IMR-90 (cell line): ENCODE measurements around the gene CRAMP1. TPM values are rescaled to one million over a fixed set of nuclear protein-coding genes. Genes with fewer than 3 reads are reported as not detected.

Experiments used
- ATAC-seq: fragments of 200-7000 bp; cut with Tn5 transposase; 2 replicates; pipeline ENCODE4 v1.9.1; 2020; ENCODE audit warnings: low read depth, mild to moderate bottlenecking, moderate library complexity
- BruUV-seq: library from RNA; stranded (reverse); fragments of 400-500 nt; replicated peaks from 2 replicates; lab custom pipeline; 2021; lab: Mats Ljungman, UMichigan
- CTCF ChIA-PET: fragments of 300-600 bp; formaldehyde crosslinking; extraction: SDS; loops from one replicate; lab custom pipeline; 2021; ENCODE audit warnings: antibody characterized with exemption; lab: Yijun Ruan, JAX
- POLR2A ChIA-PET: fragments of 300-600 bp; sonication (Branson Sonifier 250); formaldehyde crosslinking; loops from one replicate; lab custom pipeline; 2022; ENCODE audit warnings: antibody characterized with exemption; ENCODE audit not compliant: unreplicated experiment; lab: Charles Lee
- DNase-seq: peaks from one replicate; pipeline ENCODE4 v3.0.0; 2013
- H2AFZ ChIP-seq: replicated peaks from 2 replicates; pipeline ENCODE3; 2013; ENCODE audit warnings: low read length, mild to moderate bottlenecking; ENCODE audit not compliant: poor library complexity
- H2AK5ac ChIP-seq: 2 replicates; pipeline ENCODE4 v1.6.1; 2013; ENCODE audit warnings: low read depth, low read length, inconsistent platforms
- H2AK9ac ChIP-seq: replicated peaks from 2 replicates; pipeline ENCODE3; 2013; ENCODE audit warnings: mild to moderate bottlenecking, low read depth, low read length, moderate library complexity; ENCODE audit not compliant: poor library complexity
- H2BK120ac ChIP-seq: 2 replicates; pipeline ENCODE4 v1.6.1; 2013; ENCODE audit warnings: low read depth, low read length, inconsistent platforms
- H2BK15ac ChIP-seq: 3 replicates; pipeline ENCODE4 v1.6.1; 2013; ENCODE audit warnings: low read depth, low read length, inconsistent platforms
- H2BK20ac ChIP-seq: 2 replicates; pipeline ENCODE4 v1.6.1; 2013; ENCODE audit warnings: low read depth, mild to moderate bottlenecking, inconsistent platforms, low read length, moderate library complexity
- H2BK5ac ChIP-seq: 2 replicates; pipeline ENCODE4 v1.6.1; 2013; ENCODE audit warnings: mild to moderate bottlenecking, low read depth, low read length, inconsistent platforms; ENCODE audit not compliant: poor library complexity, severe bottlenecking
- H3K14ac ChIP-seq: replicated peaks from 2 replicates; pipeline ENCODE4 v1.6.1; 2013; ENCODE audit warnings: low read depth, low read length, inconsistent platforms
- H3K18ac ChIP-seq: 2 replicates; pipeline ENCODE4 v1.6.1; 2013; ENCODE audit warnings: low read depth, low read length, control low read depth
- H3K23ac ChIP-seq: 2 replicates; pipeline ENCODE4 v1.6.1; 2013; ENCODE audit warnings: low read depth, low read length, inconsistent platforms
- H3K27ac ChIP-seq: 2 replicates; pipeline ENCODE4 v1.5.1; 2013; ENCODE audit warnings: mild to moderate bottlenecking, control low read depth, low read length; ENCODE audit not compliant: insufficient read depth
- H3K27me3 ChIP-seq: 2 replicates; pipeline ENCODE4 v1.6.1; 2013; ENCODE audit warnings: low read length; ENCODE audit not compliant: control insufficient read depth, insufficient read depth
- H3K36me3 ChIP-seq: 2 replicates; pipeline ENCODE4 v1.6.1; 2013; ENCODE audit warnings: low read length, mixed read lengths; ENCODE audit not compliant: control insufficient read depth, insufficient read depth
- H3K4ac ChIP-seq: 2 replicates; pipeline ENCODE4 v1.6.1; 2013; ENCODE audit warnings: low read depth, low read length, inconsistent platforms
- H3K4me1 ChIP-seq: 2 replicates; pipeline ENCODE4 v1.6.1; 2013; ENCODE audit warnings: low read length, mixed read lengths; ENCODE audit not compliant: control insufficient read depth, insufficient read depth
- H3K4me2 ChIP-seq: 2 replicates; pipeline ENCODE4 v1.6.1; 2013; ENCODE audit warnings: low read depth, mild to moderate bottlenecking, control low read depth, low read length, moderate library complexity
- H3K4me3 ChIP-seq: 2 replicates; pipeline ENCODE4 v1.5.1; 2013; ENCODE audit warnings: low read depth, mild to moderate bottlenecking, control low read depth, low read length, moderate library complexity; ENCODE audit not compliant: insufficient read depth
- H3K56ac ChIP-seq: 2 replicates; pipeline ENCODE4 v1.6.1; 2013; ENCODE audit warnings: low read length, inconsistent platforms; ENCODE audit not compliant: insufficient read depth; ENCODE audit errors: extremely low read depth
- H3K79me1 ChIP-seq, 2 experiments: 2 replicates each; pipeline ENCODE4 v1.6.1; 2013; ENCODE audit warnings: low read length in 2 of 2, inconsistent platforms in 1 of 2, low read depth in 1 of 2
- H3K9ac ChIP-seq: 2 replicates; pipeline ENCODE4 v1.6.1; 2013; ENCODE audit warnings: low read depth, low read length, control low read depth
- H3K9me1 ChIP-seq: 2 replicates; pipeline ENCODE4 v1.6.1; 2013; ENCODE audit warnings: low read length, inconsistent platforms; ENCODE audit not compliant: insufficient read depth
- H3K9me3 ChIP-seq: 2 replicates; pipeline ENCODE4 v1.6.1; 2013; ENCODE audit warnings: low read length; ENCODE audit not compliant: control insufficient read depth, insufficient read depth
- H4K20me1 ChIP-seq: 2 replicates; pipeline ENCODE4 v1.6.1; 2013; ENCODE audit warnings: low read length, inconsistent platforms; ENCODE audit not compliant: insufficient read depth
- H4K5ac ChIP-seq: 2 replicates; pipeline ENCODE4 v1.6.1; 2013; ENCODE audit warnings: mild to moderate bottlenecking, low read depth, low read length, control low read depth
- H4K8ac ChIP-seq, 2 experiments: 2 replicates each; pipeline ENCODE4 v1.6.1; 2013; ENCODE audit warnings: low read depth in 2 of 2, low read length in 2 of 2, control low read depth in 1 of 2, inconsistent platforms in 1 of 2
- H4K91ac ChIP-seq: 2 replicates; pipeline ENCODE4 v1.6.1; 2013; ENCODE audit warnings: low read depth, low read length, inconsistent platforms; ENCODE audit not compliant: insufficient read depth
- CEBPB ChIP-seq: IDR thresholded peaks from 2 replicates; pipeline ENCODE4 v1.6.1; 2012; ENCODE audit warnings: low read depth, low read length, improper control_type of control experiment
- FOS ChIP-seq: fragments of 150-350 bp; IDR thresholded peaks from 2 replicates; pipeline ENCODE4 v1.6.1; 2016; ENCODE audit warnings: low read depth, low read length
- MAFK ChIP-seq: IDR thresholded peaks from 2 replicates; pipeline ENCODE4 v1.6.1; 2012; ENCODE audit warnings: low read depth, low read length, improper control_type of control experiment
- MAZ ChIP-seq: IDR thresholded peaks from 2 replicates; pipeline ENCODE4 v1.6.1; 2012; ENCODE audit warnings: low read depth, mild to moderate bottlenecking, low read length, improper control_type of control experiment, moderate library complexity, borderline replicate concordance
- MXI1 ChIP-seq: IDR thresholded peaks from 2 replicates; pipeline ENCODE4 v1.6.1; 2012; ENCODE audit warnings: low read depth, mild to moderate bottlenecking, low read length, moderate library complexity, borderline replicate concordance
- POLR2A ChIP-seq: IDR thresholded peaks from 2 replicates; pipeline ENCODE4 v1.6.1; 2012; ENCODE audit warnings: mild to moderate bottlenecking, low read depth, low read length
- RAD21 ChIP-seq: IDR thresholded peaks from 2 replicates; pipeline ENCODE4 v1.6.1; 2012; ENCODE audit warnings: low read length, improper control_type of control experiment
- RCOR1 ChIP-seq: IDR thresholded peaks from 2 replicates; pipeline ENCODE4 v1.6.1; 2012; ENCODE audit warnings: mild to moderate bottlenecking, low read length, improper control_type of control experiment; ENCODE audit not compliant: insufficient replicate concordance
- SMC3 ChIP-seq: fragments of 150-350 bp; IDR thresholded peaks from 2 replicates; pipeline ENCODE4 v1.6.1; 2016; ENCODE audit warnings: low read depth, mild to moderate bottlenecking, antibody characterized with exemption, low read length, moderate library complexity
- WGBS, 2 experiments: methylation state at CpG; one replicate each; pipeline versions ENCODE4 v1.1.5 to v1.1.7; 2013; ENCODE audit warnings: missing lambda C conversion rate in 2 of 2; ENCODE audit not compliant: insufficient read length in 1 of 2; ENCODE audit errors: extremely low coverage in 2 of 2; 5-methylcytosine and 5-hydroxymethylcytosine counted together
- dilution Hi-C: fragments of 300-500 bp; cut with HindIII; formaldehyde crosslinking; loops from one replicate; pipeline ENCODE4 v1.14.3; 2018; ENCODE audit warnings: low sequenced_read_pairs; ENCODE audit not compliant: unreplicated experiment
- in situ Hi-C: fragments of 300-500 bp; cut with MboI; formaldehyde crosslinking; loops from 3 replicates; pipeline ENCODE4 v1.14.3; 2019; ENCODE audit warnings: low sequenced_read_pairs, inconsistent platforms, mixed read lengths
- intact Hi-C: fragments of 100-400 bp; cut with micrococcal nuclease; formaldehyde crosslinking; loops from 2 replicates; pipeline ENCODE4 v1.10.0; 2022
- polyA plus RNA-seq, 3 experiments: library from polyadenylated mRNA; depleted of rRNA; stranded (reverse); fragments of >200 nt; gene quantifications; 2 replicates each; pipeline ENCODE4 v1.2.3, GENCODE V29; 2012; ENCODE audit warnings: low replicate concordance in 1 of 3
- total RNA-seq: library from RNA; depleted of rRNA; stranded (reverse); fragments of >200 nt; gene quantifications from 2 replicates; pipeline ENCODE4 v1.2.3, GENCODE V29; 2012
- TF ChIP-seq, protein P1 (sequence below): fragments of 150-350 bp; IDR thresholded peaks from 2 replicates; pipeline ENCODE4 v1.6.1; 2017; ENCODE audit warnings: mild to moderate bottlenecking, antibody characterized with exemption, low read length, low read depth
- TF ChIP-seq, protein P2 (sequence below): fragments of 150-350 bp; IDR thresholded peaks from 2 replicates; pipeline ENCODE4 v1.6.1; 2016; ENCODE audit warnings: low read depth, mild to moderate bottlenecking, low read length, moderate library complexity, borderline replicate concordance

CRAMP1 gene
- total and polyA plus RNA-seq, 2 of the 4 experiments (the other 2 are of a cell fraction), result 3.2 to 12.0 TPM

DNA sequence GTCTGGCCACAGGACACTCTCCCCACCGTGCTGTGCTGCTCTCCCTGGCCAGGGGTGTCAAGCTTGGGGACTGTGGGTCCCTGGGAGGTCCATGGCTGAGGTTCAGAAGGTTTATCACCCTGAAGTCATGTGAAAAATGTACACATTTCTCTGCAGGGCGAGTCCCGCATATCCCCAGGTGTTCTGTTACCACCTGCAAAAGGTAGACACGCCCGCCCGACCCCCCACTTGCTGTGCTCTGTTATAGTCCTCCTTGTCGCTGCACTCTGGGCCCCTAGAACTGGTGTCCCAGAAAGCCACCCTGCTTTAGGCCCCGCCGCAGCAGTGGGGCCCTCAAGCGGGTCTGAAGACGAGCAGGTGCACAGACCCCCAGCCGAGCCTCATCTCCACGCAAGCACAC, 77.7 kb downstream of the CRAMP1 start:
- dilution Hi-C loops, result no loop called here
- no TSS peak for BruUV-seq
- peaks cover 5% of the 10 kb centered on the region; the same call in 1 of the 2 replicates for H3K9me1 ChIP-seq
- no peak overlapping the region for H4K8ac ChIP-seq
- in situ Hi-C loops, result no loop called here
- H2BK15ac ChIP-seq, result no peak overlapping the region
- H3K4me1 ChIP-seq, result peaks cover 10% of the 10 kb centered on the region
- H3K79me1 ChIP-seq, result peaks cover 45 to 86% of the 10 kb centered on the region in 2 experiments
- H4K20me1 ChIP-seq, result peaks cover 37% of the 10 kb centered on the region
- H3K23ac ChIP-seq, result no peak overlapping the region
- H2BK20ac ChIP-seq, result no peak overlapping the region
- no peak overlapping the region for H4K5ac ChIP-seq
- intact Hi-C loops, result no loop called here
- ChIA-PET CTCF (no interaction called here), POLR2A (no interaction called here)
- H3K27me3 ChIP-seq, result no peaks in the 10 kb centered on the region
- no peak overlapping the region for H2AFZ ChIP-seq
- no peak overlapping the region for H2AK9ac ChIP-seq
- no peak overlapping the region for H3K18ac ChIP-seq
- H4K91ac ChIP-seq, result no peak overlapping the region
- H3K9me3 ChIP-seq, result no peaks in the 10 kb centered on the region; the same call in 1 of the 2 replicates
- H3K4me2 ChIP-seq, result no peak overlapping the region
- no peak overlapping the region for H3K14ac ChIP-seq
- no peak overlapping the region for H2BK5ac ChIP-seq
- no peak overlapping the region for H3K4ac ChIP-seq
- no peak overlapping the region for H2AK5ac ChIP-seq
- 98% methylated on average over 5 of the region's 13 CpGs; no CpG with 5 or more reads in 1 of the 2 experiments for WGBS, 2 experiments
- DNase-seq (no peak), ATAC-seq (no peak)
- peaks cover 36% of the 10 kb centered on the region for H3K36me3 ChIP-seq
- H3K27ac ChIP-seq, result no peak overlapping the region
- H3K56ac ChIP-seq, result no peak overlapping the region
- no peak overlapping the region for H3K9ac ChIP-seq
- TF ChIP-seq RAD21 (no peak), CEBPB (no peak), MAFK (no peak), POLR2A (no peak), MAZ (no peak), SMC3 (no peak), FOS (no peak), RCOR1 (no peak), MXI1 (no peak)
- TF ChIP-seq, protein P1, sequence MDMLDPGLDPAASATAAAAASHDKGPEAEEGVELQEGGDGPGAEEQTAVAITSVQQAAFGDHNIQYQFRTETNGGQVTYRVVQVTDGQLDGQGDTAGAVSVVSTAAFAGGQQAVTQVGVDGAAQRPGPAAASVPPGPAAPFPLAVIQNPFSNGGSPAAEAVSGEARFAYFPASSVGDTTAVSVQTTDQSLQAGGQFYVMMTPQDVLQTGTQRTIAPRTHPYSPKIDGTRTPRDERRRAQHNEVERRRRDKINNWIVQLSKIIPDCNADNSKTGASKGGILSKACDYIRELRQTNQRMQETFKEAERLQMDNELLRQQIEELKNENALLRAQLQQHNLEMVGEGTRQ, result no peak
- TF ChIP-seq, protein P2, sequence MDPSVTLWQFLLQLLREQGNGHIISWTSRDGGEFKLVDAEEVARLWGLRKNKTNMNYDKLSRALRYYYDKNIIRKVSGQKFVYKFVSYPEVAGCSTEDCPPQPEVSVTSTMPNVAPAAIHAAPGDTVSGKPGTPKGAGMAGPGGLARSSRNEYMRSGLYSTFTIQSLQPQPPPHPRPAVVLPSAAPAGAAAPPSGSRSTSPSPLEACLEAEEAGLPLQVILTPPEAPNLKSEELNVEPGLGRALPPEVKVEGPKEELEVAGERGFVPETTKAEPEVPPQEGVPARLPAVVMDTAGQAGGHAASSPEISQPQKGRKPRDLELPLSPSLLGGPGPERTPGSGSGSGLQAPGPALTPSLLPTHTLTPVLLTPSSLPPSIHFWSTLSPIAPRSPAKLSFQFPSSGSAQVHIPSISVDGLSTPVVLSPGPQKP, result no peak
- no peak overlapping the region for H2BK120ac ChIP-seq
- H3K4me3 ChIP-seq, result no peak overlapping the region
